CD4-positive, alpha-beta memory T cell (primary cell): ENCODE measurements around the gene FAM229A. TPM values are rescaled to one million over a fixed set of nuclear protein-coding genes. Genes with fewer than 3 reads are reported as not detected.
A peak's percentile ranks its signal among the peaks of the same experiment; 100 is the strongest.

ENCODE experiments used
- CTCF ChIA-PET: fragments of 350-600 bp; sonication (Branson Sonifier 250); formaldehyde crosslinking; loops from one replicate; lab custom pipeline; 2021; ENCODE audit warnings: inconsistent platforms; ENCODE audit not compliant: partially characterized antibody; lab: Charles Lee
- POLR2A ChIA-PET: fragments of 350-600 bp; sonication (Branson Sonifier 250); formaldehyde crosslinking; loops from one replicate; lab custom pipeline; 2021; ENCODE audit not compliant: partially characterized antibody; lab: Charles Lee
- DNase-seq, 5 donors: peaks; one replicate each; pipeline versions ENCODE4 v3.0.0 to v3.0.0-alpha.2; 2020 to 2022; ENCODE audit warnings: mixed read lengths in 1 of 5
- H3K27ac ChIP-seq: one replicate; pipeline ENCODE4 v1.7.0; 2013; ENCODE audit warnings: low read depth, low read length
- H3K27me3 ChIP-seq: 2 replicates; pipeline ENCODE4 v1.7.0; 2013; ENCODE audit warnings: mild to moderate bottlenecking, low read length, moderate library complexity; ENCODE audit not compliant: insufficient read depth
- H3K36me3 ChIP-seq: 2 replicates; pipeline ENCODE4 v1.7.0; 2013; ENCODE audit warnings: mild to moderate bottlenecking, low read length, moderate library complexity; ENCODE audit not compliant: insufficient read depth
- H3K4me1 ChIP-seq: 2 replicates; pipeline ENCODE4 v1.7.0; 2013; ENCODE audit warnings: mild to moderate bottlenecking, low read length, moderate library complexity; ENCODE audit not compliant: insufficient read depth
- H3K4me3 ChIP-seq, 2 donors: one replicate each; pipeline ENCODE4 v1.7.0; 2013; ENCODE audit warnings: low read length in 2 of 2, mild to moderate bottlenecking in 1 of 2
- H3K9me3 ChIP-seq, 2 donors: one replicate each; pipeline ENCODE4 v1.7.0; 2013; ENCODE audit warnings: low read length in 2 of 2, control low read depth in 1 of 2; ENCODE audit not compliant: control insufficient read depth in 1 of 2
- H3K27ac Mint-ChIP-seq, 7 donors: one replicate each; pipeline ENCODE4 v1.8.0; 2020 to 2021; ENCODE audit warnings: mixed read lengths in 7 of 7, mild to moderate bottlenecking in 6 of 7, inconsistent platforms in 3 of 7, moderate library complexity in 3 of 7
- H3K27me3 Mint-ChIP-seq, 2 donors: one replicate each; pipeline ENCODE4 v1.8.0; 2020 to 2021; ENCODE audit warnings: mixed read lengths in 2 of 2
- H3K36me3 Mint-ChIP-seq, 2 donors: one replicate each; pipeline ENCODE4 v1.8.0; 2020 to 2021; ENCODE audit warnings: mixed read lengths in 2 of 2, inconsistent platforms in 1 of 2, mild to moderate bottlenecking in 1 of 2
- H3K4me1 Mint-ChIP-seq, 4 donors: one replicate each; pipeline ENCODE4 v1.8.0; 2020 to 2021; ENCODE audit warnings: mixed read lengths in 4 of 4, mild to moderate bottlenecking in 1 of 4
- H3K4me3 Mint-ChIP-seq, 8 donors: one replicate each; pipeline ENCODE4 v1.8.0; 2020 to 2021; ENCODE audit warnings: mixed read lengths in 8 of 8, mild to moderate bottlenecking in 7 of 8, moderate library complexity in 6 of 8, inconsistent platforms in 3 of 8
- H3K9me3 Mint-ChIP-seq, 8 donors: one replicate each; pipeline ENCODE4 v1.8.0; 2020 to 2021; ENCODE audit warnings: mixed read lengths in 8 of 8, mild to moderate bottlenecking in 5 of 8, inconsistent platforms in 3 of 8, moderate library complexity in 1 of 8
- intact Hi-C: fragments of 100-400 bp; cut with micrococcal nuclease; formaldehyde crosslinking; loops from one replicate; pipeline ENCODE4 v1.15.1; 2023
- polyA plus RNA-seq, 2 donors: library from polyadenylated mRNA; unstranded; fragments of 300-500 nt; fragmentation: Illumina TruSeq; gene quantifications; one replicate each; pipeline ENCODE4 v1.2.3, GENCODE V29; 2021
- total RNA-seq, 2 experiments: library from RNA; stranded (reverse); gene quantifications; one replicate each; pipeline ENCODE4 v1.2.3, GENCODE V29; 2021

FAM229A gene
- total and polyA plus RNA-seq, 4 experiments from 2014 or later, result 0.39 to 34.6 (median 32.2) TPM; not detected in 1

- peaks cover 27% of the 10 kb centered on the region for H3K36me3 ChIP-seq
- Mint-ChIP-seq H3K27ac (peak overlapping the region; percentile 88 to 96 (median 90)), H3K4me3 (peak overlapping the region; percentile 72 to 85 (median 78)), H3K4me1 (peaks cover 26 to 55% (median 42%) of the 10 kb centered on the region in 4 donors), H3K9me3 (no peaks in the 10 kb centered on the region), H3K36me3 (peaks cover 13 to 33% of the 10 kb centered on the region in 2 donors), H3K27me3 (no peaks in the 10 kb centered on the region)
- ChIA-PET POLR2A (interaction anchor here (0.6 to 5.2 kb wide), 38 partner anchors 9 to 387 kb away, joined by 3 to 96 read pairs (median 4); partner anchors contain the start of genes BSDC1, CCDC28B, FAM167B and HDAC1), CTCF (interaction anchor here (0.5 to 7.8 kb wide), 21 partner anchors 10 to 1519 kb away, joined by 3 to 47 read pairs (median 5); partner anchors contain the start of genes HDAC1, LCK, MARCKSL1 and TMEM39B)
- H3K27me3 ChIP-seq, result no peaks in the 10 kb centered on the region
- peaks cover 63% of the 10 kb centered on the region for H3K4me1 ChIP-seq
- peak; percentile 55 to 66 (median 59) for DNase-seq
- no peaks in the 10 kb centered on the region for H3K9me3 ChIP-seq
- peak overlapping the region; percentile 18 for H3K27ac ChIP-seq
- H3K4me3 ChIP-seq, result no peak overlapping the region
- intact Hi-C loops, result loop anchor here (2.0 kb wide), 1 partner anchor 13 kb away; no protein-coding TSS in a partner anchor
Measured at GRCh38 chr1:32321712-32322291, 40.5 kb downstream of the FAM229A start.

- CTCF ChIA-PET, result interaction anchor here (1.2 to 2.0 kb wide), 2 partner anchors 22 to 65 kb away, joined by 3 to 4 read pairs; no protein-coding TSS in a partner anchor
- POLR2A ChIA-PET, result interaction anchor here (0.9 to 2.2 kb wide), 5 partner anchors 10 to 27 kb away, joined by 3 to 15 read pairs (median 4); partner anchors contain the start of genes HDAC1 and MARCKSL1
- H3K27ac Mint-ChIP-seq, result peak overlapping the region in 4 of 7 donors; percentile 56 to 82 (median 64)
Measured at GRCh38 chr1:32318127-32318869, 44.0 kb downstream of the FAM229A start.

GRCh38 chr1:32316903-32317277 is 45.4 kb downstream of the FAM229A start:
- H3K27ac Mint-ChIP-seq, result peak overlapping the region in 5 of 7 donors; percentile 3 to 77 (median 70)
- ChIA-PET CTCF (interaction anchor here (1.2 kb wide), 2 partner anchors 35 to 64 kb away, joined by 3 read pairs; no protein-coding TSS in a partner anchor), POLR2A (no interaction called here)
- peaks cover 20 to 40% (median 33%) of the 10 kb centered on the region in 4 donors for H3K4me1 Mint-ChIP-seq
- intact Hi-C loops, result no loop called here
- peaks cover 24% of the 10 kb centered on the region for H3K36me3 ChIP-seq
- H3K27me3 Mint-ChIP-seq, result no peaks in the 10 kb centered on the region
- H3K9me3 ChIP-seq, result no peaks in the 10 kb centered on the region
- no peak overlapping the region for H3K27ac ChIP-seq
- H3K4me3 ChIP-seq, result no peak overlapping the region
- no peak for DNase-seq
- no peak overlapping the region for H3K4me3 Mint-ChIP-seq
- H3K4me1 ChIP-seq, result peaks cover 34% of the 10 kb centered on the region
- H3K9me3 Mint-ChIP-seq, result no peaks in the 10 kb centered on the region
- H3K27me3 ChIP-seq, result no peaks in the 10 kb centered on the region
- H3K36me3 Mint-ChIP-seq, result peaks cover 20 to 30% of the 10 kb centered on the region in 2 donors

More at GRCh38 chr1:32318127-32318869, 44.0 kb downstream of the FAM229A start:
- intact Hi-C loops, result no loop called here
- Histone ChIP-seq H3K9me3 (no peaks in the 10 kb centered on the region), H3K4me3 (no peak overlapping the region), H3K27ac (no peak overlapping the region), H3K4me1 (peaks cover 44% of the 10 kb centered on the region), H3K36me3 (peaks cover 22% of the 10 kb centered on the region), H3K27me3 (no peaks in the 10 kb centered on the region)
- Mint-ChIP-seq H3K27me3 (no peaks in the 10 kb centered on the region), H3K4me3 (no peak overlapping the region), H3K36me3 (peaks cover 20 to 36% of the 10 kb centered on the region in 2 donors), H3K9me3 (no peaks in the 10 kb centered on the region), H3K4me1 (peaks cover 29 to 49% (median 40%) of the 10 kb centered on the region in 4 donors)
- no peak for DNase-seq

GRCh38 chr1:32311709-32312393 is 50.4 kb downstream of the FAM229A start:
- intact Hi-C loops, result no loop called here
- POLR2A ChIA-PET, result interaction anchor here (0.7 to 1.9 kb wide), 6 partner anchors 8 to 82 kb away, joined by 3 to 13 read pairs (median 3); partner anchors contain the start of genes BSDC1, HDAC1 and MARCKSL1
- peaks cover 41 to 71% (median 57%) of the 10 kb centered on the region in 4 donors for H3K4me1 Mint-ChIP-seq
- peak overlapping the region; percentile 4 to 94 (median 68) for H3K27ac Mint-ChIP-seq
- H3K36me3 Mint-ChIP-seq, result peaks cover 25 to 34% of the 10 kb centered on the region in 2 donors
- Histone ChIP-seq H3K4me1 (peaks cover 50% of the 10 kb centered on the region), H3K36me3 (peaks cover 13% of the 10 kb centered on the region), H3K4me3 (no peak overlapping the region), H3K9me3 (no peaks in the 10 kb centered on the region), H3K27me3 (no peaks in the 10 kb centered on the region), H3K27ac (no peak overlapping the region)
- CTCF ChIA-PET, result interaction anchor here (0.8 to 1.6 kb wide), 5 partner anchors 10 to 96 kb away, joined by 3 to 7 read pairs (median 3); partner anchors contain the start of gene MARCKSL1
- H3K9me3 Mint-ChIP-seq, result no peaks in the 10 kb centered on the region
- DNase-seq, result no peak
- H3K27me3 Mint-ChIP-seq, result no peaks in the 10 kb centered on the region
- no peak overlapping the region for H3K4me3 Mint-ChIP-seq

Other genes with a start within 250 kb of the FAM229A start
- gene TXLNA, start 182.8 kb downstream of the FAM229A start, total RNA-seq, result 10 to 100 TPM; 42.6 to 43.4 TPM
- gene TXLNA, start 182.8 kb downstream of the FAM229A start, polyA plus RNA-seq, result 10 to 100 TPM; 21.8 to 32.4 TPM
- gene CCDC28B, start 161.9 kb downstream of the FAM229A start, total RNA-seq, result 1 to 10 TPM; 4.2 to 5.1 TPM
- gene CCDC28B, start 161.9 kb downstream of the FAM229A start, polyA plus RNA-seq, result 1 to 10 TPM; 8.5 to 8.6 TPM
- 1 to 10 TPM; 2.7 TPM for gene IQCC, start 156.8 kb downstream of the FAM229A start, total RNA-seq
- gene IQCC, start 156.8 kb downstream of the FAM229A start, polyA plus RNA-seq, result 1 to 10 TPM in 1 of 2 donors, not detected in 1; 2.3 TPM
- gene DCDC2B, start 153.4 kb downstream of the FAM229A start, total RNA-seq, result not detected
- gene DCDC2B, start 153.4 kb downstream of the FAM229A start, polyA plus RNA-seq, result not detected
- 10 to 100 TPM; 27.1 to 30.7 TPM for gene TMEM234, start 140.1 kb downstream of the FAM229A start, total RNA-seq
- gene TMEM234, start 140.1 kb downstream of the FAM229A start, polyA plus RNA-seq, result 1 to 10 TPM; 5.1 to 6.1 TPM
- 10 to 100 TPM; 78.3 to 85.3 TPM for gene EIF3I, start 140.1 kb downstream of the FAM229A start, total RNA-seq
- gene EIF3I, start 140.1 kb downstream of the FAM229A start, polyA plus RNA-seq, result 100 to 1,000 TPM; 165 to 248 TPM
- 1 to 10 TPM in 1 of 2 experiments, under 1 TPM in 1; 0.50 to 1.2 TPM for gene FAM167B, start 115.3 kb downstream of the FAM229A start, total RNA-seq
- gene FAM167B, start 115.3 kb downstream of the FAM229A start, polyA plus RNA-seq, result not detected
- 100 to 1,000 TPM; 431 to 436 TPM for gene LCK, start 111.2 kb downstream of the FAM229A start, total RNA-seq
- 1,000 to 10,000 TPM in 1 of 2 donors, 100 to 1,000 TPM in 1; 779 to 1,233 TPM for gene LCK, start 111.2 kb downstream of the FAM229A start, polyA plus RNA-seq
- gene HDAC1, start 70.4 kb downstream of the FAM229A start, total RNA-seq, result 100 to 1,000 TPM; 174 to 190 TPM
- 100 to 1,000 TPM; 169 to 185 TPM for gene HDAC1, start 70.4 kb downstream of the FAM229A start, polyA plus RNA-seq
- 10 to 100 TPM; 46.5 to 47.3 TPM for gene MARCKSL1, start 26.3 kb downstream of the FAM229A start, total RNA-seq
- 10 to 100 TPM; 74.5 to 75.9 TPM for gene MARCKSL1, start 26.3 kb downstream of the FAM229A start, polyA plus RNA-seq
- 1 to 10 TPM; 3.5 to 4.3 TPM for gene TSSK3, start 54 bp upstream of the FAM229A start, total RNA-seq
- gene TSSK3, start 54 bp upstream of the FAM229A start, polyA plus RNA-seq, result under 1 TPM in 1 of 2 donors, not detected in 1; 0.73 TPM
- gene BSDC1, start 32.0 kb upstream of the FAM229A start, total RNA-seq, result 100 to 1,000 TPM; 106 to 112 TPM
- gene BSDC1, start 32.0 kb upstream of the FAM229A start, polyA plus RNA-seq, result 10 to 100 TPM; 29.7 to 46.3 TPM
- gene ZBTB8B, start 102.6 kb upstream of the FAM229A start, total RNA-seq, result not detected
- gene ZBTB8B, start 102.6 kb upstream of the FAM229A start, polyA plus RNA-seq, result not detected
- gene ZBTB8A, start 176.9 kb upstream of the FAM229A start, total RNA-seq, result not detected
- gene ZBTB8A, start 176.9 kb upstream of the FAM229A start, polyA plus RNA-seq, result not detected